ENCODE data around the gene ERI3.

Gene ERI3

DNA sequence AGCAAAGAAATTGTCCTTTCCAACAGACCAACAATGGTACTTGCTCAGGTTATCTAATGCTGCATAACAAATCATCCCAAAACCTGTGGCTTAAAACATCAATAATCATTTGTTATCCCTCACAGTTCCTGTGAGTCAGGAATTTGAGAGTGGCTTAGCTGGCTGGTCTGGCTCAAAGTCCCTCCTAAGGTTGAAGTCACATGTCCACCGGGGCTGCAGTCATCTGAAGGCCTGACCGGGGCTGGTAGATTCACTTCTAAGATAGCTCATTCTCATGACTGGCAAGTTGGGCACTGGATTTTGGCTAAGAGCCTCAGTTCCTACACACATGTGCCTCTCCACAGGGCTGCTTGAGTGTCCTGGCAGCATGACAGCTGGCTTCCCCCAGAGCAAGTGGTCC, 16.9 kb downstream of the ERI3 start:
- Mint-ChIP-seq H3K4me3 (no peak overlapping the region), H3K9me3 (no peaks in the 10 kb centered on the region), H3K36me3 (ENCODE audit: insufficient read depth) (peaks cover 30% of the 10 kb centered on the region), H3K27me3 (no peaks in the 10 kb centered on the region), H3K4me1 (ENCODE audit: low read depth in 2 of 2) (peaks cover 9 to 14% of the 10 kb centered on the region in 2 donors), H3K27ac (peak overlapping the region in 1 of 2 donors; percentile 16)
- no peak for DNase-seq
- no peak for ATAC-seq (replicated peaks)

DNA sequence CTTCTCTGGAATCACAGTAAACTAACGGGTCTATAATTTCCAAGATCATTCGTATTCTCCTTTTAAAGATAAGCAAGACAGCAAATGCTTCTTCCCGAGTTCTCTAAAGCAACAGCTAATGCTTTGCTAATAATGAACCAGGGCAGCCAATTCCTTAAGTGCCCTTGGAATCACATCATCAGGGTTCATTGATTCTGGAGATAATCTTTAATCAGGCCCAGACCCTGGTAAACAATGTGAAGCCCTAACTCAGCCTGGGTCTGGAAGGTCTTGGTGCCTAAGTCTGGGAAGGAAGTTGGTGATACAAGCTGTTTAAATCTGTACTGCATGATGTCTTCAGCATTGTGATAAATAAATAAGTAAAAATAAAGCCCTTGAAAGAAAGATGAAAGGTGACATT, 18.4 kb downstream of the ERI3 start:
- Mint-ChIP-seq H3K36me3 (ENCODE audit: insufficient read depth) (peaks cover 30% of the 10 kb centered on the region), H3K27ac (no peak overlapping the region)
- DNase-seq = no peak

DNA sequence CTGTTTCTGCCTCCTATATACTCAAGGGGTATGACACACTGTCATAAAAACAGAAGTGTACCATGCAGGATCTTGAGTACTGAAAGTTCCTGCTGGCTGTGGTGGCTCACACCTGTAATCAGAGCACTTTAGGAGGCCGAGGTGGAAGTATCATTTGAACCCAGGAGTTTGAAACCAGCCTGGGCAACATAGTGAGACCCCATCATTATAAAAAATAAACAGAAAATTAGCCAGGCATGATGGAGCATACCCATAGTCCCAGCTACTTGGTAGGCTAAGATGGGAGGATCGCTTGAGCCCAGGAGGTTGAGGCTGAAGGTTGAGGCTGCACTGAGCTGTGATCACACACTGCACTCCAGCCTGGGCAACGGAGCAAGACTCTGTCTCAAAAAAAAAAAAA, 20.1 kb downstream of the ERI3 start:
- Mint-ChIP-seq H3K4me1 (ENCODE audit: low read depth in 2 of 2) (peaks cover 13 to 21% of the 10 kb centered on the region in 2 donors), H3K4me3 (no peak overlapping the region), H3K27ac (no peak overlapping the region), H3K9me3 (no peaks in the 10 kb centered on the region), H3K27me3 (no peaks in the 10 kb centered on the region), H3K36me3 (ENCODE audit: insufficient read depth) (peaks cover 30% of the 10 kb centered on the region)
- ATAC-seq (replicated peaks) (no peak), DNase-seq (no peak)

More for the DNA sequence above, 18.4 kb downstream of the ERI3 start:
- Mint-ChIP-seq H3K4me1 (ENCODE audit: low read depth in 2 of 2) (peaks cover 9 to 12% of the 10 kb centered on the region in 2 donors), H3K4me3 (no peak overlapping the region), H3K9me3 (no peaks in the 10 kb centered on the region), H3K27me3 (no peaks in the 10 kb centered on the region)
- ATAC-seq (replicated peaks) = no peak

DNA sequence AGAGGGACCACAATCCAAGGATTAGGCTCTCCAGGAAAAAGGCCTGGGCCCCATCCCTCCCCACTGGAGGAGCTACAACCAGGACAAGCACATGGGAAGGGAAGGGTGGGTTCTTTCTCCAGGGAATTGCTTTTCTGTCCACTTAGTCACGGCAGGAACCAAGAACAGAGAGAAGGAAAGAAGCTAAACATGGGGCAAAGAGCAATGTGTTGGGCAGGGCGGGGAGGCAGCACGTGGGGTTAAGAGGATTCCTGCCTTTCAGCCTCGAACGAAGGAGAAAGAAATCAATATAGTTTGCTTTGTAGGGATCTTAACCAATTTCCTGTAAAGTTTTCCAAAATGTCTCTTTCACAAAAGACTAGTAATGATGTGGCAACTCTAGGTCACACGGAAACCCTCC, 21.7 kb downstream of the ERI3 start:
- no peaks in the 10 kb centered on the region for H3K9me3 Mint-ChIP-seq
- H3K4me1 Mint-ChIP-seq (ENCODE audit: low read depth in 2 of 2) = peaks cover 14 to 25% of the 10 kb centered on the region in 2 donors
- no peak for DNase-seq
- H3K36me3 Mint-ChIP-seq (ENCODE audit: insufficient read depth) = peaks cover 27% of the 10 kb centered on the region
- no peak for ATAC-seq (replicated peaks)
- H3K27ac Mint-ChIP-seq = no peak overlapping the region
- H3K27me3 Mint-ChIP-seq = no peaks in the 10 kb centered on the region
- no peak overlapping the region for H3K4me3 Mint-ChIP-seq

DNA sequence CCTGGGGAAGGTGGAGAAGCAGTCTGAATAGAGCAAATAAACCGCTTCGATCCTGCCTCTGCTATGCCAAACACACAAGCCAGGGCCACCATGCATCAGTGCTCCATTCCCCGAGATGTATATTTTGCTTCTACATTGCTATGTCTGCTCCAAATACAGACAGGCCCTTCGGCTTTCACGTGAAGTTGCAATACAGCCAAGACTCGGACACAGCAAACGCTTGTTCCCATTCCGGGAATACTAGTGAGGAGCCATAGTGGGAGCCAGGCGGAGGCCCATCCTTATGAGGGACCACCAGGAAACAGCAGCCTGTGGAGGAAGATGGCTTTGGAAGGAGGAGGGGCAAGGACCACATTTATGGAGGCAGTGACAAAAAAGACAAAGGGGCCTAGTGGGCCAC, 22.6 kb downstream of the ERI3 start:
- peaks cover 24% of the 10 kb centered on the region for H3K36me3 Mint-ChIP-seq (ENCODE audit: insufficient read depth)
- H3K4me3 Mint-ChIP-seq = no peak overlapping the region
- peak overlapping the region in 1 of 2 donors; percentile 23 for H3K27ac Mint-ChIP-seq
- no peaks in the 10 kb centered on the region for H3K9me3 Mint-ChIP-seq
- peaks cover 12 to 25% of the 10 kb centered on the region in 2 donors for H3K4me1 Mint-ChIP-seq (ENCODE audit: low read depth in 2 of 2)
- ATAC-seq (replicated peaks) = no peak
- DNase-seq = no peak
- H3K27me3 Mint-ChIP-seq = no peaks in the 10 kb centered on the region

DNA sequence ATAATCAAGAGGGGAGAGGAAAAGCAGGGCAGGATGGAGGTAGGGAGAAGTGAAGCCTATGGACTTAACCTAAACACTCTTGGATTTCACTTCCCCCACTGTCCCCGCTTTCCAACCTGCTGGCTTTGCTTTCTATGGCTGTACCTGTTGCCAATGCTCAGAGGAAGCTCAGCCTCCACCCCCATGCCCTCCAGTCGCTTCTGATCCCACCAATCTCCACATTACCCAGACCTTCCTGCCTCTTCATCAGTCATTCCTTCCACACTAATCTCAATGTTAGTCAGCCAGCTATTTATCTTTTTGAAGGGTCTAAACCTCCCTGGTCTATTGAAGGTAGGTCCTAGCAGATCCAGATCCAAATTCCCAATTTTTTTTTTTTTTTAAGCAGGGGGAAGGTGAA, 24.1 kb downstream of the ERI3 start:
- Mint-ChIP-seq H3K36me3 (ENCODE audit: insufficient read depth) (peaks cover 16% of the 10 kb centered on the region), H3K27ac (peak overlapping the region in 1 of 2 donors; percentile 75), H3K4me1 (ENCODE audit: low read depth in 2 of 2) (peaks cover 12 to 18% of the 10 kb centered on the region in 2 donors), H3K27me3 (no peaks in the 10 kb centered on the region), H3K9me3 (no peaks in the 10 kb centered on the region), H3K4me3 (no peak overlapping the region)
- DNase-seq (no peak), ATAC-seq (replicated peaks) (no peak)

DNA sequence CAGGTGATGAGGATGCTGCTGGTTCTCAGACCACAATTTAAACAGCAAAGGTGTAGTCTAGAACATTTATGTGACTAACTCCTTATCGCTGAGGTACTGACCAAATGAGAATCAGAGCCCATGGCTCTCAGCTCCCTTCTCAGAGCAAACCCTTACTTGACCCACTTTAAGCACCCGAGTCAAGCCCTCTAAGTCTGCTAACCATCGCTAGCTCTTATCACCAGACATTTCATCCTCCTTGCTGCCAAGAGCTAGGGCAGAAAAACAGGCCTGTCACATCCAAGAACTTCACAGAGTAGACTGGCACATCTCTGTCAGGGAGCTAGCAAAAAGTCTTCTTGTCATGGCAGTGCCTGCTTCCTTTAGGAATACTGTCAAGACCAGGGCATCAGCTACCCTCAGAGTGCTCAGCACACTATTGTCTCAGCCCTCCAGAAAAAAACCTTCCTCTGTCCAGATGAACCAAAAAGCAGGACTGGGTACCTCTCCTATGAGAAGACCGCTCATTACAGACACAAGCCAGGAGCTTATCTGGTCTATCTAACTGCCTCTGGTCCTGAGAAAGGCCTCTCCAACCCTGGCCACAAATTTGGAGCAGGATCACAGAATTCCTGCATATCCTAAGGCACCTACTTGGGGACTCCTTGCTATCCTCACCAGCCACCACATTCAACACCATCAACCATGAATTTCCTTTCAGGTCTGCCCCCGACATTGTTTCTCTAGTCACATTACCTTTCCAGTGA, 26.2 kb downstream of the ERI3 start:
- no peak for ATAC-seq (replicated peaks)
- peaks cover 12 to 19% of the 10 kb centered on the region in 2 donors for H3K4me1 Mint-ChIP-seq (ENCODE audit: low read depth in 2 of 2)
- no peaks in the 10 kb centered on the region for H3K36me3 Mint-ChIP-seq (ENCODE audit: insufficient read depth)
- no peak overlapping the region for H3K4me3 Mint-ChIP-seq
- no peak for DNase-seq
- H3K27me3 Mint-ChIP-seq = no peaks in the 10 kb centered on the region
- H3K27ac Mint-ChIP-seq = peak overlapping the region; percentile 2 to 75
- H3K9me3 Mint-ChIP-seq = no peaks in the 10 kb centered on the region

DNA sequence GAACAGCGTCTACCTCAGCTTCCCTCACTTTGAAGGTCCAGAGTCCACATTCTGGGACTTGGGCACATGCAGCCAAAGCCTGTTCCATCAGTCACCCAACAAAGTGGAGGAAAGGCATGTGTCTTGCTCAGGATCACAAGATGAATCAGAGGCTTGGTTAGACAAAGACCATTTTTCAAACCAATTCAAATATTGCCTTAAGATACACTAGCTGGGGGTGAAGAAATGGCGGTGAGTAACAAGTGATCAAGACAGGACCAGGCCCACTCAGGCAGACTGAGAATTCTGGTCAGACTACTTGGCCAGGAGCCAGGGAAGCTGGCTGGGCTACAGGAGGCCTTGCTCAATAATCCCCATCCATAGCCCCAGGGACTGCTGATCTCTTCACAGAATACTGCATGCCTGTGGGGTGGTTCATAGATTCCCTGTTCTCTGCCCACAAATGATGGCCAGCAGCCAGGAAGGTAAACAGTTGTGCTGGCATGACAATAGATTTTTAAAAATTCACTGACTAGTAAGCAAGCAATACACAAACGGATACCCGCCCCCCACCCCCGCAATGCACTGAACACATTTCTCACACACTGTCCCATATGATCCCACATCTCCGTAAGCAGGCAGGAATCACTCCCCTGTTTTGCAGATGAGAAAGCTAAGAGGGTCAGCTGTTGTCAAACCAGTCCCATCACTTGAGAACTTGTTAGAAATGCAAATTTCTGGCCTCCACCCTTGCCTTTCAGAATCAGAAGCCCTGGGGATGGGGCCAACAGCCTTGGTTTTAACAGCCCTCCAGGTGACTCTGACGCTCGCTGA, 27.2 kb downstream of the ERI3 start:
- Mint-ChIP-seq H3K9me3 (no peaks in the 10 kb centered on the region), H3K27me3 (no peaks in the 10 kb centered on the region), H3K4me1 (ENCODE audit: low read depth in 2 of 2) (peaks cover 12 to 25% of the 10 kb centered on the region in 2 donors), H3K36me3 (ENCODE audit: insufficient read depth) (no peaks in the 10 kb centered on the region), H3K27ac (no peak overlapping the region), H3K4me3 (no peak overlapping the region)
- ATAC-seq (replicated peaks) (no peak), DNase-seq (no peak)

DNA sequence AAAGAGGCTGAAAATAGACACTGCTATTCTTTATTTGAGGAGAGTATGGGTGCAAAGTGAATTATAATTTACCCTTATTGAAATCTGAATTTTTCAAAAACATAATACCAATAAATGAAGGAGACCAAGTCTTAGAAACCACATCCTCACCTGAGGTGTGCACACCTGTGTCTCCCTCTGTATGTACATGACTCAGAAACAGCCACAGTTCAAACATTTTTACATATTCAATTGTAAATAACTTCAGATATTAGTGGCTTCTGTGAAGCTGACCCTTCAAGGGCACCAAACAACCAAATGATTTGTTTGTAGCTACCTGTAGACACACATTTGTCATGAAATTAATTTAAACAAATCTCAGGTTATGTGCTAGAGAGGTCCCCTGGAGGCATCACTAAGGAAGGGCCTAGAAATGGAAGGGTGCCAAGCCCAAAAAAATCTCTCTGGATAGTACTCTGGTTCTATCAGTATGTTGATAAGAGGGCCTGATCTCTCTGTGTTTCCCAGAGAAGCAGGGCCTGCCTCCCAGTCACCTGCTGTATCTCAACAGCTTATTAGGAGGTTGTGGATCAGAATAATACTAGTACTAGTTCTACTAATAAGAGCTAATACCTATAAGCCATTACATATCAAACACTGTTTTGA, 28.1 kb downstream of the ERI3 start:
- Mint-ChIP-seq H3K4me1 (ENCODE audit: low read depth in 2 of 2) (peaks cover 10 to 29% of the 10 kb centered on the region in 2 donors), H3K9me3 (no peaks in the 10 kb centered on the region), H3K27ac (no peak overlapping the region), H3K27me3 (no peaks in the 10 kb centered on the region), H3K4me3 (no peak overlapping the region), H3K36me3 (ENCODE audit: insufficient read depth) (no peaks in the 10 kb centered on the region)
- no peak for DNase-seq
- ATAC-seq (replicated peaks) = no peak

DNA sequence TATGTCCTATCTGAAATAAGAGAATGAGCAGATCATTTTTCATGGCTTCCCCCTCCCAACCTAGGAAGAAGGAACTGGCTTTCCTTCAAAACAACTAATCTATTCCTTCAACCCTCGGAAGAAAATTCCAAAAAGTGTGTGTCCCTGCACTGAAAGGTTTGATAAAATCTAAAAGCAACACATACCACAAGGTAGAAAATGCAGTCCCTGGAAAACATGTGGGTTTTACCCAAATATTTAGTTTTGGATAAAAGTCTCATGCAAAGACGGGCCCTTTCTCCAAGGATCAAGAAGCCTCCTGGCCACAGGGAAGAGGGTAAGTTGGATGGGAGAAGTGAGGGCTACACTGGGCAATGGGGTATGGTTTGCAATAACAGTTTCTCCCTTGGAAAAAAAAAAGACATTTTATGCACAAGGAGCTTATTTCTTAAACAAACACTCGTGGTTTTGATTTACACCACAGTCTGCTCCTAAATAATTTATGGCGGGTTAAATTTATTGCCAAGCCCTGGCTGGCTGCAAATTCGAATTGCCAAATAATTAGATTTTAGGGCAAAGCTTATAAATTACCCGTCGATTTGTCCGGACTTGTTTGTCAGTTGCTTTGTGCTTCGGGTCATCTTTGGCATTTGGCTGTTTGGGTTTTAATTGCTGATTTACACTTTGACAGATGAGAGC, 28.9 kb downstream of the ERI3 start:
- DNase-seq = no peak
- Mint-ChIP-seq H3K4me3 (no peak overlapping the region), H3K9me3 (no peaks in the 10 kb centered on the region), H3K36me3 (ENCODE audit: insufficient read depth) (no peaks in the 10 kb centered on the region), H3K27ac (no peak overlapping the region), H3K27me3 (no peaks in the 10 kb centered on the region), H3K4me1 (ENCODE audit: low read depth in 2 of 2) (peaks cover 8 to 24% of the 10 kb centered on the region in 2 donors)
- no peak for ATAC-seq (replicated peaks)

DNA sequence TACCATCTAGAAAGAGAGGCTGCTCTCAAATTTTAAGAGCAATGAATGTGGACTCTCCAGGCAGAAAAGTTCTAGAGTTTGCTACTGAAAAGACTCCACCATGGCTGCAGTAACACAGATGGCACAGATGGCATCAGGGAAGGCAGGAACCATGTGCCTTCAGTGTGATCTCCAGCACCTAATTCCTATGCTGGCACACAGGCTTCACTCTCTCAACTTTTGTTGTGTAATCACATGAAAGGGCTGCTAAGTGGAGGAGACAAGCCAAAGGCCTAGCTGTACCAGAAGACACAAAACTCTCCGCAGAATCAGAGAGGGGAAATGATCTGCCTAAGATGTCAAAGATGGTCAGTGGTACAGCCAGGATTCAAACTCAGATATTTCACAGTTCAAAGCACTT, 31.1 kb downstream of the ERI3 start:
- H3K4me1 Mint-ChIP-seq (ENCODE audit: low read depth in 2 of 2) = peaks cover 2 to 12% of the 10 kb centered on the region in 2 donors
- no peaks in the 10 kb centered on the region for H3K9me3 Mint-ChIP-seq
- H3K4me3 Mint-ChIP-seq = no peak overlapping the region
- H3K27ac Mint-ChIP-seq = no peak overlapping the region
- H3K36me3 Mint-ChIP-seq (ENCODE audit: insufficient read depth) = no peaks in the 10 kb centered on the region
- ATAC-seq (replicated peaks) (no peak), DNase-seq (no peak)
- no peaks in the 10 kb centered on the region for H3K27me3 Mint-ChIP-seq

DNA sequence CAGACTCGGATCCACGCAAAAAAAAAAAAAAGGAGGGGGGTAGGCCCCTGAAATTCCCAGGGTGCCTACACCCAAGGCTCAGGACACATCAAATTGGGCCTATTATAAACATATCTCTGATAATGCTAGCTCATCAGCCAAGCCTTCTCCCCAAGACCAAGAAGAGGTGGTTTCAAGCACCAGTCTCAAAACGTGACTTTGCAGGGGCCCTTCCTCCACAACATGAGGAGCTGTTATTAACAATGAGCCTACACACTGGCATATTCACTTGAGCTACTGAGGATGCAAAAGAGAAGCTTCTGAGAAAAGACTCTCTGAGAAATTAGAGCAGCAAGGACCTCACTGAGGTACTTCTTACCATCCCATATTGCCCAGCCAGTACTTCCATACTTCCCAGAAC, 32.7 kb downstream of the ERI3 start:
- peak overlapping the region in 1 of 2 donors; percentile 49 for H3K27ac Mint-ChIP-seq
- peaks cover 2 to 12% of the 10 kb centered on the region in 2 donors for H3K4me1 Mint-ChIP-seq (ENCODE audit: low read depth in 2 of 2)
- peaks cover 7% of the 10 kb centered on the region for H3K36me3 Mint-ChIP-seq (ENCODE audit: insufficient read depth)

DNA sequence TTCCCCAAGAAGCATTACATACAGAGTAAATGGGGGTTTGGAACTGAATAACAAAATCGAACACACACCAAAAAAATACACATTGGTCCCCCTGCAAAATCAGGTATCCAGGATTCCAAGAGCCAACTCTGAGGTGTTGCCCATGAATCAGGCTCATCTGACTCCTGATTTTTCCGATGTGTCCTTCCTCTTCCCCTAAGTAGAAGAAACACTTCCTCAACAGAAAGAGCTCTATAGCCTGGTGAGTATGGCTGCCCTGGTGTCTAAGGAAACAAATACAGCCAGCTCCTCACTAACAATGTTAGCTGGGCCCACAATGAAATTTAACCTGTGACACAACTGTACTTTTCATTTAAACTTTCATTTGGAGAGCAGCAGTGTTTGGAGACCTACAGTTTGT, 33.6 kb downstream of the ERI3 start:
- Mint-ChIP-seq H3K27me3 (no peaks in the 10 kb centered on the region), H3K4me1 (ENCODE audit: low read depth in 2 of 2) (peaks cover 2 to 12% of the 10 kb centered on the region in 2 donors), H3K4me3 (no peak overlapping the region), H3K36me3 (ENCODE audit: insufficient read depth) (peaks cover 9% of the 10 kb centered on the region), H3K9me3 (no peaks in the 10 kb centered on the region), H3K27ac (no peak overlapping the region)
- ATAC-seq (replicated peaks) = no peak
- DNase-seq = no peak

More for the DNA sequence above, 32.7 kb downstream of the ERI3 start:
- DNase-seq (no peak), ATAC-seq (replicated peaks) (no peak)
- Mint-ChIP-seq H3K27me3 (no peaks in the 10 kb centered on the region), H3K9me3 (no peaks in the 10 kb centered on the region), H3K4me3 (no peak overlapping the region)
